Mesothelial cell of epicardium (in vitro differentiated cells): ENCODE results near the gene CADPS. TPM values are rescaled to one million over a fixed set of nuclear protein-coding genes. Genes with fewer than 3 reads are reported as not detected.

ENCODE experiments used
- DNase-seq, 2 experiments: peaks; one replicate each; pipeline ENCODE4 v3.0.0; 2021; ENCODE audit warnings: low spot score in 2 of 2; ENCODE audit not compliant: unreplicated experiment in 2 of 2
- H3K27ac Mint-ChIP-seq: 2 replicates; pipeline ENCODE4 v1.8.0; 2021; ENCODE audit warnings: mixed read lengths
- H3K27me3 Mint-ChIP-seq: 2 replicates; pipeline ENCODE4 v1.8.0; 2021; ENCODE audit warnings: low read depth, mixed read lengths
- H3K36me3 Mint-ChIP-seq: 2 replicates; pipeline ENCODE4 v1.8.0; 2021; ENCODE audit warnings: mixed read lengths
- H3K4me1 Mint-ChIP-seq: 2 replicates; pipeline ENCODE4 v1.8.0; 2021; ENCODE audit warnings: mixed read lengths
- H3K4me3 Mint-ChIP-seq: 2 replicates; pipeline ENCODE4 v1.8.0; 2021; ENCODE audit warnings: mild to moderate bottlenecking, moderate library complexity, mixed read lengths
- H3K9me3 Mint-ChIP-seq: 2 replicates; pipeline ENCODE4 v1.8.0; 2021; ENCODE audit warnings: mixed read lengths
- total RNA-seq: library from RNA; stranded (reverse); gene quantifications from 3 replicates; pipeline ENCODE4 v1.2.1, GENCODE V29; 2021
- TF ChIP-seq, protein P1 (sequence below): fragments of 200-600 bp; sonication (generic); IDR thresholded peaks from one replicate; pipeline ENCODE4 v1.5.0; 2021; ENCODE audit warnings: antibody characterized with exemption; ENCODE audit not compliant: unreplicated experiment

CADPS gene
- total RNA-seq, 1 donor from 2014 or later: 4.2 TPM

DNA sequence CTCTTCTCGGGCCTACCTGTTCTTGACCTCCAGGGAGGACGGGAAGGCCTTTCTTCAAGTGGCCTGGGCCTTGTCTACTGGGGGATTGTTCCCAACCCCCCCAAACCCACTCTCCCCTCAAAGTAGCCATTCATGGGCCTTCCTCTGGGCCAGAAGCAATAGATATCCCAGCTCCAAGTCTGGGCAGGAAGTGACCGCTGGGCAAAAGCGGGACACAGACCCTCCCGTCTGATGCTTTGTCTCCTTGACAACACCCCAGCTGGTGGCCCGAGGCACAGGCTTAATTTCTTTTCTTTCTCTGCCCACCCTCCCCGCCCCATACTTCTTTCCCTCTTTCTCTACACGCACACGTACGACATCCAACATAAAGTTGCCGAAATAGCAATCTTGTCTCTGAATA is 460.4 kb downstream of the CADPS start:
- no peaks in the 10 kb centered on the region for H3K9me3 Mint-ChIP-seq
- H3K4me3 Mint-ChIP-seq: no peak overlapping the region
- TF ChIP-seq, protein P1, sequence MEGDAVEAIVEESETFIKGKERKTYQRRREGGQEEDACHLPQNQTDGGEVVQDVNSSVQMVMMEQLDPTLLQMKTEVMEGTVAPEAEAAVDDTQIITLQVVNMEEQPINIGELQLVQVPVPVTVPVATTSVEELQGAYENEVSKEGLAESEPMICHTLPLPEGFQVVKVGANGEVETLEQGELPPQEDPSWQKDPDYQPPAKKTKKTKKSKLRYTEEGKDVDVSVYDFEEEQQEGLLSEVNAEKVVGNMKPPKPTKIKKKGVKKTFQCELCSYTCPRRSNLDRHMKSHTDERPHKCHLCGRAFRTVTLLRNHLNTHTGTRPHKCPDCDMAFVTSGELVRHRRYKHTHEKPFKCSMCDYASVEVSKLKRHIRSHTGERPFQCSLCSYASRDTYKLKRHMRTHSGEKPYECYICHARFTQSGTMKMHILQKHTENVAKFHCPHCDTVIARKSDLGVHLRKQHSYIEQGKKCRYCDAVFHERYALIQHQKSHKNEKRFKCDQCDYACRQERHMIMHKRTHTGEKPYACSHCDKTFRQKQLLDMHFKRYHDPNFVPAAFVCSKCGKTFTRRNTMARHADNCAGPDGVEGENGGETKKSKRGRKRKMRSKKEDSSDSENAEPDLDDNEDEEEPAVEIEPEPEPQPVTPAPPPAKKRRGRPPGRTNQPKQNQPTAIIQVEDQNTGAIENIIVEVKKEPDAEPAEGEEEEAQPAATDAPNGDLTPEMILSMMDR: no peak
- H3K36me3 Mint-ChIP-seq: no peaks in the 10 kb centered on the region
- DNase-seq: no peak
- H3K27ac Mint-ChIP-seq: no peak overlapping the region
- H3K4me1 Mint-ChIP-seq: peaks cover 4% of the 10 kb centered on the region
- peaks cover 51% of the 10 kb centered on the region for H3K27me3 Mint-ChIP-seq

GRCh38 chr3:62413687-62414086 is 461.5 kb downstream of the CADPS start:
- DNase-seq: no peak
- H3K27me3 Mint-ChIP-seq: peaks cover 58% of the 10 kb centered on the region
- no peaks in the 10 kb centered on the region for H3K36me3 Mint-ChIP-seq
- H3K9me3 Mint-ChIP-seq: no peaks in the 10 kb centered on the region
- no peak overlapping the region for H3K4me3 Mint-ChIP-seq
- peaks cover 4% of the 10 kb centered on the region for H3K4me1 Mint-ChIP-seq
- TF ChIP-seq, protein P1: no peak
- no peak overlapping the region for H3K27ac Mint-ChIP-seq

DNA sequence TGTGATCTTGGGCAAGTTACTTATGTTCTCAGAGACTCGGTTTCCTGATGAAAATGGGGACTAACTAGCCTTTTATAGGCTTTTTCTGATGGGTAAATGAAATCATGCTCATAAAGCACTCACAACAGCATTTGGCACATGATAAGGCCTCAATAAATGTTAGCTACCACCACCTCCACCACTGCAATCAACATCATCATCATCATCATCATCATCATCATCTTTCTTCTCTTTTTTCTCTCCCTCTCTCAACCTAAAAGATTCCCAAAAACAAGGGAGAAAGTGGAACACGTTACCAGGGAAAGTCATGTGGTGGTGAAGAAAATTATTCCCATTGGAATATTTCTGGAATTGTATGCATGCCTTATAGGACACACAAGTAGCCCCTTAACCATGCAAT is 468.3 kb downstream of the CADPS start:
- TF ChIP-seq, protein P1: no peak
- H3K27me3 Mint-ChIP-seq: peaks cover 75% of the 10 kb centered on the region
- no peaks in the 10 kb centered on the region for H3K9me3 Mint-ChIP-seq
- no peaks in the 10 kb centered on the region for H3K36me3 Mint-ChIP-seq
- no peak for DNase-seq
- no peak overlapping the region for H3K27ac Mint-ChIP-seq
- H3K4me3 Mint-ChIP-seq: no peak overlapping the region
- H3K4me1 Mint-ChIP-seq: no peaks in the 10 kb centered on the region

- Mint-ChIP-seq H3K4me1 (no peaks in the 10 kb centered on the region), H3K27ac (no peak overlapping the region), H3K36me3 (no peaks in the 10 kb centered on the region), H3K27me3 (peaks cover 81% of the 10 kb centered on the region), H3K4me3 (no peak overlapping the region), H3K9me3 (no peaks in the 10 kb centered on the region)
- no peak for DNase-seq
- TF ChIP-seq, protein P1: no peak
These were observed 469.6 kb downstream of the CADPS start for GRCh38 chr3:62405566-62405965.

GRCh38 chr3:62405135-62405534 is 470.1 kb downstream of the CADPS start:
- Mint-ChIP-seq H3K27me3 (peaks cover 81% of the 10 kb centered on the region), H3K27ac (no peak overlapping the region), H3K9me3 (no peaks in the 10 kb centered on the region), H3K4me3 (no peak overlapping the region), H3K4me1 (no peaks in the 10 kb centered on the region), H3K36me3 (no peaks in the 10 kb centered on the region)
- DNase-seq: no peak
- TF ChIP-seq, protein P1: no peak

DNA sequence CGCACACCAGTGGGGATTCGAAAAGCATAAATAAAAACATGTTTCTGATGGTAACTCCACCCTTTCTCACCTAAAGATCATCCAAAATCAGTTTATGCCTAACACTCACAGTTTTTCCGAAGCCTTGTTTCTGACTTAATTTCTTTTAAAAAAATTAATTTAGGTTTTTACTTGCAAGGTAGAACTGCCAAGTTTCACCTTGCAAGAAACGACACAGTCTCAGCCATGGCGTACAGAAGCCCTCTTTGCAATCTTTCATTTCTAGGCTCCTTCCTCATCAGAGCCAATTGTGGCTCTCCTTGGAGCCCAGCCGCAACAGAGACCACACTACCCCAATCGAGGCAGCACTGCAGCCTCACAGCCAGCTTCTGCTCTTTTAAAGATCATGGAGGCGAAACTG is 470.9 kb downstream of the CADPS start:
- DNase-seq: no peak
- TF ChIP-seq, protein P1: no peak
- Mint-ChIP-seq H3K36me3 (no peaks in the 10 kb centered on the region), H3K4me3 (no peak overlapping the region), H3K4me1 (no peaks in the 10 kb centered on the region), H3K27me3 (peaks cover 81% of the 10 kb centered on the region), H3K27ac (no peak overlapping the region), H3K9me3 (no peaks in the 10 kb centered on the region)
